ENCODE measurements around the gene SINHCAF.

GRCh38 chr12:31363831-31364230, 37.9 kb upstream of the SINHCAF start:
- TF ChIP-seq TAF7 (optimal IDR thresholded peaks at IDR 0.05; ENCODE audit: borderline replicate concordance, low read depth, low read length) (no peak), POLR2A (IDR thresholded peaks at IDR 0.05; ENCODE audit: control extremely low read depth in 1 of 2, low read depth in 2 of 2, low read length in 2 of 2) (no peak), YY1 (IDR thresholded peaks at IDR 0.05; ENCODE audit: low read depth, low read length) (no peak), CBX8 (IDR thresholded peaks at IDR 0.05; ENCODE audit: borderline replicate concordance, low read depth, low read length) (no peak), MAX (IDR thresholded peaks at IDR 0.05) (no peak), CTCF (IDR thresholded peaks at IDR 0.05; ENCODE audit: control extremely low read depth in 1 of 3, insufficient read depth in 1 of 3, low read depth in 1 of 3, low read length in 3 of 3) (no peak)
